A673 (cell line): ENCODE data around the gene TMEM179B.

Experiments used
- CTCF ChIP-seq: fragments of 300-800, 200-600 bp; sonication (generic); conservative IDR thresholded peaks from 2 replicates; pipeline ENCODE4 v1.5.1; 2017; ENCODE audit warnings: low read depth, mild to moderate bottlenecking, antibody characterized with exemption, low read length, moderate library complexity, mixed read lengths
- EZH2 ChIP-seq: fragments of 200-600 bp; sonication (generic); IDR thresholded peaks from 2 replicates; pipeline ENCODE4 v1.6.1; 2017; ENCODE audit warnings: borderline replicate concordance, low read depth, mild to moderate bottlenecking, mixed read lengths, antibody characterized with exemption, low read length; ENCODE audit not compliant: poor library complexity, severe bottlenecking

DNA sequence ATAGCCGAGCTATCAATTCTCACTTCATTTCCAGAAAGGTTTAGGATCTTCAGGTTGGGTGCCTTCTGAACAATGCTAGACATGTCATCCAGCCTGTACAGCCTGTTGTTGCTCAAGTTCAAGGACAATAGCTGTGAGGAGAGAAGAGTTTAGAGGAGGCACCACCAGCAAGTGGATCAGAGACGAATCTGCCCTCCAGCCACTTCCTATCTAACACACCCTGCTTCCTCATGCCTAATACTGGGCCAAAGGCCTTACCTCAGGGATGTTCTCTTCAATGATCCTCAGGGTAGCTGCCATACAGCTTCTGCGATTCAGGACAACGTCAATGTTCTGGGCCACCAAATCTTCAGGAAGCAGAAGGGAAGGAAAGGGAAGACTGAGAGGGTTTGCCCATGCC, 13.9 kb downstream of the TMEM179B start:
- TF ChIP-seq CTCF: no peak
- no peak for TF ChIP-seq EZH2
